ENCODE measurements around the gene LZTS2.

DNA sequence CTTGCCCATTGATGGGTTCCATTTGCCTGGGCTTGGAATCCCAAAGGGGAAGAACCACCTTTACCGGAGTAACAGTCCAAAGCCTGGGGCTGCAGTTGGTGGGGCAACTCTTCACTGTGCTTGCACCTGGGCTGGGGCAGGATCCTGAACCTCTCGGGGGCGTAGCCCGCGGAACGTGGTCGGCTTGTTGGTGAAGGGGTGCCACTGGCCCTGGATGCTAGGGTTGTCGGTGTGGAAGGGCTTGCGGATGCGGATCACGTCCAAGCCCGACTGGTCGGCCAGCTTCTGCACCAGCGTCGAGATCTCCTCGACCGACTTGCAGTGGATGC, 13.0 kb upstream of the LZTS2 start:
- TF ChIP-seq CHD2 (IDR thresholded peaks at IDR 0.05; ENCODE audit: low read length, partially characterized antibody) (no peak), EP300 (IDR thresholded peaks at IDR 0.05) (no peak), HEYL (CRISPR knock-in tag; IDR thresholded peaks at IDR 0.05) (no peak), POLR2A (IDR thresholded peaks at IDR 0.05; ENCODE audit: low read length) (no peak), RCOR1 (IDR thresholded peaks at IDR 0.05; ENCODE audit: low read depth, low read length) (no peak), HDAC2 (IDR thresholded peaks at IDR 0.05) (no peak), MYC (IDR thresholded peaks at IDR 0.05; ENCODE audit: borderline replicate concordance, low read length) (no peak), JUN (IDR thresholded peaks at IDR 0.05) (no peak), MAZ (IDR thresholded peaks at IDR 0.05; ENCODE audit: borderline replicate concordance, low read depth, low read length) (no peak), CHD4 (IDR thresholded peaks at IDR 0.05; ENCODE audit: borderline replicate concordance) (no peak)
- TF ChIP-seq, protein P1, sequence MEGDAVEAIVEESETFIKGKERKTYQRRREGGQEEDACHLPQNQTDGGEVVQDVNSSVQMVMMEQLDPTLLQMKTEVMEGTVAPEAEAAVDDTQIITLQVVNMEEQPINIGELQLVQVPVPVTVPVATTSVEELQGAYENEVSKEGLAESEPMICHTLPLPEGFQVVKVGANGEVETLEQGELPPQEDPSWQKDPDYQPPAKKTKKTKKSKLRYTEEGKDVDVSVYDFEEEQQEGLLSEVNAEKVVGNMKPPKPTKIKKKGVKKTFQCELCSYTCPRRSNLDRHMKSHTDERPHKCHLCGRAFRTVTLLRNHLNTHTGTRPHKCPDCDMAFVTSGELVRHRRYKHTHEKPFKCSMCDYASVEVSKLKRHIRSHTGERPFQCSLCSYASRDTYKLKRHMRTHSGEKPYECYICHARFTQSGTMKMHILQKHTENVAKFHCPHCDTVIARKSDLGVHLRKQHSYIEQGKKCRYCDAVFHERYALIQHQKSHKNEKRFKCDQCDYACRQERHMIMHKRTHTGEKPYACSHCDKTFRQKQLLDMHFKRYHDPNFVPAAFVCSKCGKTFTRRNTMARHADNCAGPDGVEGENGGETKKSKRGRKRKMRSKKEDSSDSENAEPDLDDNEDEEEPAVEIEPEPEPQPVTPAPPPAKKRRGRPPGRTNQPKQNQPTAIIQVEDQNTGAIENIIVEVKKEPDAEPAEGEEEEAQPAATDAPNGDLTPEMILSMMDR (IDR thresholded peaks at IDR 0.05) = no peak
- TF ChIP-seq, protein P2, sequence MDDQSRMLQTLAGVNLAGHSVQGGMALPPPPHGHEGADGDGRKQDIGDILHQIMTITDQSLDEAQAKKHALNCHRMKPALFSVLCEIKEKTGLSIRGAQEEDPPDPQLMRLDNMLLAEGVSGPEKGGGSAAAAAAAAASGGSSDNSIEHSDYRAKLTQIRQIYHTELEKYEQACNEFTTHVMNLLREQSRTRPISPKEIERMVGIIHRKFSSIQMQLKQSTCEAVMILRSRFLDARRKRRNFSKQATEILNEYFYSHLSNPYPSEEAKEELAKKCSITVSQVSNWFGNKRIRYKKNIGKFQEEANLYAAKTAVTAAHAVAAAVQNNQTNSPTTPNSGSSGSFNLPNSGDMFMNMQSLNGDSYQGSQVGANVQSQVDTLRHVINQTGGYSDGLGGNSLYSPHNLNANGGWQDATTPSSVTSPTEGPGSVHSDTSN (IDR thresholded peaks at IDR 0.05) = no peak
- TF ChIP-seq, protein P3, sequence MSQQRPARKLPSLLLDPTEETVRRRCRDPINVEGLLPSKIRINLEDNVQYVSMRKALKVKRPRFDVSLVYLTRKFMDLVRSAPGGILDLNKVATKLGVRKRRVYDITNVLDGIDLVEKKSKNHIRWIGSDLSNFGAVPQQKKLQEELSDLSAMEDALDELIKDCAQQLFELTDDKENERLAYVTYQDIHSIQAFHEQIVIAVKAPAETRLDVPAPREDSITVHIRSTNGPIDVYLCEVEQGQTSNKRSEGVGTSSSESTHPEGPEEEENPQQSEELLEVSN (IDR thresholded peaks at IDR 0.05; ENCODE audit: borderline replicate concordance, low read depth) = no peak
- TF ChIP-seq, protein P4, sequence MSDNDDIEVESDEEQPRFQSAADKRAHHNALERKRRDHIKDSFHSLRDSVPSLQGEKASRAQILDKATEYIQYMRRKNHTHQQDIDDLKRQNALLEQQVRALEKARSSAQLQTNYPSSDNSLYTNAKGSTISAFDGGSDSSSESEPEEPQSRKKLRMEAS (IDR thresholded peaks at IDR 0.05) = no peak

All from A549 (cell line).